IPS-15b (cell line): ENCODE measurements around the gene TEKT5.

ENCODE experiments used
- H3K27me3 ChIP-seq: one replicate; pipeline ENCODE4 v1.6.1; 2013; ENCODE audit warnings: low read length; ENCODE audit not compliant: control insufficient read depth, insufficient read depth
- H3K36me3 ChIP-seq: one replicate; pipeline ENCODE4 v1.6.1; 2013; ENCODE audit warnings: low read length; ENCODE audit not compliant: control insufficient read depth, insufficient read depth
- H3K4me1 ChIP-seq: one replicate; pipeline ENCODE4 v1.6.1; 2013; ENCODE audit warnings: mild to moderate bottlenecking, low read length; ENCODE audit not compliant: control insufficient read depth, insufficient read depth
- H3K4me3 ChIP-seq: one replicate; pipeline ENCODE4 v1.5.1; 2013; ENCODE audit warnings: low read depth, low read length
- H3K9ac ChIP-seq: one replicate; pipeline ENCODE4 v1.6.1; 2013; ENCODE audit warnings: low read depth, mild to moderate bottlenecking, low read length
- H3K9me3 ChIP-seq: one replicate; pipeline ENCODE4 v1.6.1; 2013; ENCODE audit warnings: mild to moderate bottlenecking, low read length; ENCODE audit not compliant: control insufficient read depth, insufficient read depth

Gene TEKT5

DNA sequence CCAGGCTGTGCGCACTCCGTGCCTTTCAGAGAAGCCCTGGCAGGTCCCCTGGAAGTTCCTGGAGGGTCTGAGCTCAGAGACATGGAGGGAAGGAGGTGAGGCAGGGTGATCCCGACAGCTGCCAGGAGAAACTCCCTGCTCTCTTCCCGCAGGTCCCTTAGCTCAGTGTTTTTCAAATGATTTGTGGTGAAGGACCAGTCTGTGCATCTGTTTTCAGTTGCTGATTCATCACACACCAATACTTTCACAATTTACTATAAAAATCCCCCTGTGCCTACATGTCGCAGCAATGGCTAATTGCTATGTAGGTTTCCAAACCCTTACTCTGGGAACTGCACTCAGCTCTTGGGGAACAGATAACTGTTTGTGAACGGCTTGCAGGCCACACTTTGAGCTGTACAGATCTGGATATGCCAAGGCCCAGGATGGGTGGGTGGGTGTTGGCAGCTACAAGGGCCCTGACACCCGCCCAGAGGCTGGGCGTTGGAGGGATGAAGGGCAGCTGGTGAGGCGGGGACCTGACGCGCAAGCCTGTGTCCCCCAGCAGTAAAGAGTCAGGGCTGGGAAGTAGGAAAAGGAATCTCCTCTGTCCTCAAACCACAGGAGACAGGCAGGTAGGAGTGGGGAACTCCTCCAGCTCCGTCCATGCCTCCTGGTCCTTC lies 93.8 kb downstream of the TEKT5 start:
- Histone ChIP-seq H3K27me3 (no peaks in the 10 kb centered on the region), H3K9me3 (no peaks in the 10 kb centered on the region), H3K9ac (no peak overlapping the region), H3K4me3 (no peak overlapping the region), H3K36me3 (no peaks in the 10 kb centered on the region), H3K4me1 (no peaks in the 10 kb centered on the region)

DNA sequence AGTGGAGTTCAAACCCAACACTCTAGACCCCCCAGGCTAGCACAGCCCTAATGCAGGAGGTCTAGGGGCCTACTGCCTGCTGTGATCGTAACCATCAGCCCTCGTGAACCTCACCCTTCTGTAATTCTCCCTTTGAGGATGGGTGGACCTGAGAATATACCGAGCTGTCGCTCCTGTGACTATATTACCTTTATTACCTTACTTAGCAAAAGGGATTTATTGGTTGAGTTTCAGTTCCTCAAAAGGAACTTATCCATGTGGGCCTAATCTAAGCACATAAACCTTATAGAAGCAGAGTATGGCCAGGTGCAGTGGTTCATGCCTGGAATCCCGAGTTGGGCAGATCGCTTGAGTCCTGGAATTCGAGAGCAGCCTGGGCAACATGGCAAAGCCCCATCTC lies 95.1 kb downstream of the TEKT5 start:
- Histone ChIP-seq H3K9me3 (no peaks in the 10 kb centered on the region), H3K36me3 (no peaks in the 10 kb centered on the region), H3K4me1 (no peaks in the 10 kb centered on the region), H3K9ac (no peak overlapping the region), H3K27me3 (no peaks in the 10 kb centered on the region), H3K4me3 (no peak overlapping the region)

DNA sequence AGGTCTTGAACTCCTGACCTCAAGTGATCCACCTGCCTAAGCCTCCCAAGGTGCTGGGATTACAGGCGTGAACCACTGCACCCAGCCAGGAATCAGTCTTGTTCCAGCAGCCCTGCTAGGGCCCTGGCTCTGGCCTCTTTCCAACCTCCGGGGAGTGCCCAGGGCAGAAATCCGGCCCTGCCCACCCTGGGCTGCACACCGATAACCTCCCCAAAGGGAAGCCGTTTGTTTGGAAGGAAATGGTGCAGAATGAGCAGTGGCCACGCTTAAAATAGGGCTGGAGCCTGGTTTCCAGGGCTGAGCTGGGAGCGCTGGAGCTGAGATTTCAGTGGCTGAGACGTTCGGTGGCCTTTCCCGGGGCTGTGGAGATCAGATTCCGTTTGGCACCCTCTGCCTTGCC lies 96.6 kb downstream of the TEKT5 start:
- Histone ChIP-seq H3K9ac (no peak overlapping the region), H3K9me3 (no peaks in the 10 kb centered on the region), H3K36me3 (no peaks in the 10 kb centered on the region), H3K4me3 (no peak overlapping the region), H3K27me3 (no peaks in the 10 kb centered on the region), H3K4me1 (no peaks in the 10 kb centered on the region)

DNA sequence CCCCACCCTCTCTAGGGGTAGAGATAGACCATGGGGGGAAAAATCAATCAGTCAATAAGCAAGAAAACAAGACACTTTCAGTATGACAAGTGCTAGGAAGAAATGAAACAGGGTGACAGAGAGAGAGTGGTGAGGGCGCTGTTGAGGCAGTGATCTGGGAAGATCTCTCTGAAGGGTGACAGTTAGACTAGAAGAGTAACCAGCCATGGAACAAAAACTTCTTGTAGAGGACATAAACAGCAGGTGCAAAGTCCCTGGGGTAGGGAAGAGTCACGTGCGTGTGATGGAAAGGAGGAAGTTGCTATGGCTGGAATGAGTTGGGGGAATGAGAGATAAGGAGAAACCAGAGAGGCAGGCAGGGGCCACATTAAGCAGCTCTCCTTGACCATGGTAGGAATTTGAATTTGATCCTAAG lies 97.5 kb downstream of the TEKT5 start:
- H3K9ac ChIP-seq = no peak overlapping the region
- H3K9me3 ChIP-seq = no peaks in the 10 kb centered on the region
- H3K4me3 ChIP-seq = no peak overlapping the region
- H3K36me3 ChIP-seq = no peaks in the 10 kb centered on the region
- no peaks in the 10 kb centered on the region for H3K27me3 ChIP-seq
- no peaks in the 10 kb centered on the region for H3K4me1 ChIP-seq

DNA sequence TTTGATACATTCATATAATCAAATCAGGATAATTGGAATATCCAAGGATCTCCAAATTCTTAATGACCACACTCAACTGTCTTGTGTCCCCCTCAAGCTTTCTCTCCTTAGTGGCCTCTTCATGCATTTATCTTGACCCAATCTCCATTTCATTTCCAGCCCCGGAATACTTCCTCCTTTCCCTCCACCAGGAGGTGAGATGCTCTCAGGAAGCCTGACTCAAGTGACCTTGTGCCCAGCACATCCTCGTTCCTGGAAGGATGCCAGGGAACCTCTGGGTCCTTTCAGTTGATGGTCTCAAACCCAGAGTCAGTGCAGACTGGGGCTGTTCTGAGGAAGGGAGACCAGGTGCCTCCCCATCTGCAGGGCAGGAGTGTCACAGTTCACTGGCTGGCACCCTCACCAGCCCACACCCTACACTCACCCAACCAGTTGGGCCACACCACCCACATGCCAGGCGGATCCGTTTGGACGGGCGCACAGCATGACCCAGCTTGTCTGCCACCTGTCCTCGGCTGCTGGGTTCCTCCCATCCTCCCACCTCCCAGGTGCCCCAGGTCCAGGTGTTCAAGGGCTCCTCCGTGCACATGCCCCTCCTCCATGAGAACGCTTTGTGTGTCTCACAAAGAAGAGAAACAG lies 100.3 kb downstream of the TEKT5 start:
- no peaks in the 10 kb centered on the region for H3K4me1 ChIP-seq

DNA sequence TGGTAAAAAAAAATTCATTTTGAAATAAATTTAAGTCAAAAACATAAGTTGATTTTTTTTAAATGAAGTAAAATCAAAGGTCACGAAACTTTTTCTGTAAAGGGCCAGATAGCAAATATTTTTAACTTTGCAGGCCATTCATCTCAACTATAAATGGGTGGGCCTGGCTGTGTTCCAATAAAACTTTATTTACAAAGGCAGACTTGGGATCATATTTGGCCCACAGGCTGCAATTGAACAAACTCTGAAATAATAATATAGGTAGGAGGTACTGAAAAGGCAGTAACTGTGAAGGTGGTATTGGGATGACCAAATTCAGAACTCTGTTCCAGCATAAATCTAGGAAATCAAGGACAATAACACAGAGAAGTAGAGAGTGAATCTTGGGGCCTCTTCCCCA lies 102.1 kb downstream of the TEKT5 start:
- Histone ChIP-seq H3K9me3 (no peaks in the 10 kb centered on the region), H3K9ac (no peak overlapping the region), H3K4me3 (no peak overlapping the region), H3K4me1 (no peaks in the 10 kb centered on the region), H3K36me3 (no peaks in the 10 kb centered on the region), H3K27me3 (no peaks in the 10 kb centered on the region)

More for the DNA sequence above, 100.3 kb downstream of the TEKT5 start:
- H3K9me3 ChIP-seq = no peaks in the 10 kb centered on the region
- no peak overlapping the region for H3K4me3 ChIP-seq
- H3K36me3 ChIP-seq = no peaks in the 10 kb centered on the region
- H3K9ac ChIP-seq = no peak overlapping the region
- H3K27me3 ChIP-seq = no peaks in the 10 kb centered on the region

DNA sequence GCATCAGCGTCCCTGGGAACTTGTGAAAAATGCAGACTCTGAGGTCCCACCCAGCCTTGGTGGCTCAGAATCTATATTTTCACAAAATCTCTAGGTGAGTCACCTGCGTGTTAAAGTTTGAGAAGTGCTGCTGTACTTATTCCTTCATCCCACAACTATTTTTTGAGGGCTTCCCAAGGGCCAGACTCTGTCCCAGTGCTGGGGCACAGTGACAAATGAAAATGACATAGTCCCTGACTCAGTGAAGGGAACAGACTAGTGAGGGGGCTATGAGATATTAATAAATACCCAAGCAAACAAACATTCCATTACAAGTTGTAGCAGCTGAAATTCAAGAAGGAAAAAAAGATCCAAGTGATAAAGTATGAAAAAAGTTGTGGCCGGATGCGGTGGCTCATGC lies 104.4 kb downstream of the TEKT5 start:
- Histone ChIP-seq H3K4me1 (no peaks in the 10 kb centered on the region), H3K36me3 (no peaks in the 10 kb centered on the region), H3K27me3 (no peaks in the 10 kb centered on the region)

DNA sequence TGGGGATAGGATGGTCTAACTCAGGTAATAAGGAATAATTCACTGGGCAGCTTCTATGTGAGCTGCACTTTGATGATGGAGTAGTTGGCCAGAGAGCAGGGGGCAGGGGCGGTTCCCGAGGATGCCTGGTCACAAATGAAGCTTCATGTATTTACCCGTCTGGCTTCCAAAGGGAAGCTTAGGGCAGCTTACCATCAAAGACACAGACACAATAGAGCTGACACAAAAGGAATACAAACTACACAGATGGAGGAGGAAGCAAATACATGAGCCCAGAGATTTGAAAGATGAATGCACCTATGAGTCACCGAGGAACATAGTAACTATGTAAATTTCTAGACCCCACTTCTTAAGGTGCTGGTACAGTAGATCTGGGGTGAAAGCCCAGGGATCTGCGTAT lies 105.6 kb downstream of the TEKT5 start:
- no peak overlapping the region for H3K4me3 ChIP-seq
- H3K9me3 ChIP-seq = no peaks in the 10 kb centered on the region
- H3K36me3 ChIP-seq = no peaks in the 10 kb centered on the region
- no peak overlapping the region for H3K9ac ChIP-seq
- peaks cover 5% of the 10 kb centered on the region for H3K4me1 ChIP-seq
- H3K27me3 ChIP-seq = no peaks in the 10 kb centered on the region

More for the DNA sequence above, 104.4 kb downstream of the TEKT5 start:
- H3K9me3 ChIP-seq = no peaks in the 10 kb centered on the region
- H3K9ac ChIP-seq = no peak overlapping the region
- no peak overlapping the region for H3K4me3 ChIP-seq

DNA sequence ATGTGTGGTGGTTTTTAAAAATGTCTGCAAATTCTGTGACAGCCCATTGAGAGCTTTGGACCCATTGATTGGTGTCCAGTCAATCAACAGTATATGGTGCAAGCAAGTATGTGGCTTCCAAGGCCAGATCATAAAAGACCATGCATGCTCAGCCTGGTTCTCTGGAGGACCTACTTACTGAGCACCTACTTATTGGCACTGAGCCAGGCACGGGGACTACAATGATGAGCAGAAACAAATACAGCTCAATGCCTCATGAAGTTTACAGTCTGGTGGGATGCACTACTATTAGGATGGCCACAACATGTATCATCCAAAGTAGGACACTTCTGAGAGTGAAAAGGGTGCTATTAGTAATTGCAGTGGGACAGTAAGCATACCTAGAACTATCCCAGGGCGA lies 107.1 kb downstream of the TEKT5 start:
- H3K36me3 ChIP-seq = no peaks in the 10 kb centered on the region
- H3K27me3 ChIP-seq = no peaks in the 10 kb centered on the region
- no peak overlapping the region for H3K4me3 ChIP-seq
- H3K9me3 ChIP-seq = no peaks in the 10 kb centered on the region
- H3K4me1 ChIP-seq = peaks cover 5% of the 10 kb centered on the region
- H3K9ac ChIP-seq = no peak overlapping the region

GRCh38 chr16:10584981-10585438 lies 109.7 kb downstream of the TEKT5 start:
- peaks cover 5% of the 10 kb centered on the region for H3K4me1 ChIP-seq
- no peak overlapping the region for H3K4me3 ChIP-seq
- H3K9ac ChIP-seq = no peak overlapping the region
- no peaks in the 10 kb centered on the region for H3K36me3 ChIP-seq
- H3K9me3 ChIP-seq = no peaks in the 10 kb centered on the region
- H3K27me3 ChIP-seq = no peaks in the 10 kb centered on the region

GRCh38 chr16:10583269-10583668 lies 111.5 kb downstream of the TEKT5 start:
- H3K4me3 ChIP-seq = no peak overlapping the region
- peaks cover 8% of the 10 kb centered on the region for H3K27me3 ChIP-seq
- no peaks in the 10 kb centered on the region for H3K36me3 ChIP-seq
- H3K9ac ChIP-seq = no peak overlapping the region
- H3K9me3 ChIP-seq = no peaks in the 10 kb centered on the region
- H3K4me1 ChIP-seq = peaks cover 10% of the 10 kb centered on the region

DNA sequence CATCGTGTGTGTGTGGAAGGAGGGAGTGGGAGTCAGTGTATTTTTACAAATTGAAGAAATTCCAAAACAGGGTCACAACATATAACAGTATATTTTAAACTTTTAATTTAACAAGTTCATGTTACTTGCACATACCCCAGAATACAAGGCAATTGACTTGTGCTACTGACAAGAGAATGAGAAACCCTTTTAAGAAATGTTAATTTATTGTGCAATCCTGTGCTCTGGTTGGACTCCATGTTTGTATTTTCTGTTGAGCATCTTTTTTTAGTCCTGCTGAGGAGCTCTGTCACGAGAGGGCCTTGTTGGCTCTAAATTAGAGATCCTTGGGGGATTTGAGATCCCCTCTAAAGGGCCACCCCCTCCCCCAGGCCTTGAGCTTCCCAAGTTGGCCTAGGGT lies 113.2 kb downstream of the TEKT5 start:
- H3K36me3 ChIP-seq = no peaks in the 10 kb centered on the region
- no peak overlapping the region for H3K4me3 ChIP-seq
- peaks cover 8% of the 10 kb centered on the region for H3K27me3 ChIP-seq
- H3K4me1 ChIP-seq = peaks cover 17% of the 10 kb centered on the region
- no peaks in the 10 kb centered on the region for H3K9me3 ChIP-seq
- H3K9ac ChIP-seq = no peak overlapping the region
